ENCODE data around the gene LAMTOR4. TPM values are rescaled to one million over a fixed set of nuclear protein-coding genes. Genes with fewer than 3 reads are reported as not detected.

The LAMTOR4 gene
- total and polyA plus RNA-seq, 2 of the 13 experiments (the other 11 are each of a cell fraction or from before 2014, with no cell fraction given): 115 to 118 TPM

DNA sequence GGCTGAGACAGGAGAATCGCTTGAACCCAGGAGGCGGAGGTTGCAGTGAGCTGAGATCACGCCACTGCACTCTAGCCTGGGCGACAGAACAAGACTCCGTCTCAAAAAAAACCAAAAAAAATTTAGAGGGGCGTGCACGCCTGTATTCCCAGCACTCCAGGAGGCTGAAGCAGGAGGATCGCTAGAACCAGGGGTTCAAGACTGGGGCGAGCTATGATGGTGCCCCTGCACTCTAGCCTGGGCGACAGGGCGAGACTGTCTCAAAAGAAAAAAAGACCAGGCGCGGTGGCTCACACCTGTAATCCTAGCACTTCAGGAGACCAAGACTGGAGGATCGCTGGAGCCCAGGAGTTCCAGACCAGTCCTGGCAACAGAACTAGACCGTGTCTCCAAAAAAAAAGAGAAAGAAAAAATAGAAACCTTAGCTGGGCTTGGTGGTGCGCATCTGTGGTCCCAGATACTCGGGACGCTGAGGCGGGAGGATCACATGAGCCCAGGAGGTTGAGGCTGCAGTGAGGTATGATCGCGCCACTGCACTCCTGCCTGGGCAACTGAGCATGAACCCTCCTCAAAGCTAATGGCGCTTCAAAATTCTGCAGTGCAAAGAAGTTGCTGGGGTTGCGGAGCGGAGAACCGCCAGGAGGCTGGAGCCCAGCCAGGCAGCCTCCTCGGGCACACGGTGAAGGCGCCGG lies 22.3 kb upstream of the LAMTOR4 start (continued):
- TF ChIP-seq, protein P1, sequence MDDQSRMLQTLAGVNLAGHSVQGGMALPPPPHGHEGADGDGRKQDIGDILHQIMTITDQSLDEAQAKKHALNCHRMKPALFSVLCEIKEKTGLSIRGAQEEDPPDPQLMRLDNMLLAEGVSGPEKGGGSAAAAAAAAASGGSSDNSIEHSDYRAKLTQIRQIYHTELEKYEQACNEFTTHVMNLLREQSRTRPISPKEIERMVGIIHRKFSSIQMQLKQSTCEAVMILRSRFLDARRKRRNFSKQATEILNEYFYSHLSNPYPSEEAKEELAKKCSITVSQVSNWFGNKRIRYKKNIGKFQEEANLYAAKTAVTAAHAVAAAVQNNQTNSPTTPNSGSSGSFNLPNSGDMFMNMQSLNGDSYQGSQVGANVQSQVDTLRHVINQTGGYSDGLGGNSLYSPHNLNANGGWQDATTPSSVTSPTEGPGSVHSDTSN (CRISPR knock-in tag; IDR thresholded peaks at IDR 0.05; ENCODE audit: borderline replicate concordance): no peak
- TF ChIP-seq ZNF17 (CRISPR knock-in tag; IDR thresholded peaks at IDR 0.05) (no peak), GPN1 (CRISPR knock-in tag; IDR thresholded peaks at IDR 0.05; ENCODE audit: borderline replicate concordance) (no peak), ZNF607 (CRISPR knock-in tag; IDR thresholded peaks at IDR 0.05; ENCODE audit: borderline replicate concordance) (peak; percentile 7; the same call in 1 of the 2 replicates), ZNF879 (CRISPR knock-in tag; IDR thresholded peaks at IDR 0.05) (0 out of 2 replicates have a peak, but pooled peaks have one; percentile 30), STAT6 (CRISPR knock-in tag; IDR thresholded peaks at IDR 0.05; ENCODE audit: borderline replicate concordance) (0 out of 2 replicates have a peak, but pooled peaks have one; percentile 20), E2F2 (CRISPR knock-in tag; IDR thresholded peaks at IDR 0.05; ENCODE audit: borderline replicate concordance) (no peak), ZNF891 (CRISPR knock-in tag; IDR thresholded peaks at IDR 0.05) (peak; percentile 72; the same call in 1 of the 2 replicates), ZNF790 (CRISPR knock-in tag; IDR thresholded peaks at IDR 0.05; ENCODE audit: borderline replicate concordance) (peak; percentile 46; the same call in 1 of the 2 replicates), FIP1L1 (IDR thresholded peaks at IDR 0.05; ENCODE audit: borderline replicate concordance, insufficient read depth, low read depth, low read length) (no peak)
- TF ChIP-seq, protein P2, sequence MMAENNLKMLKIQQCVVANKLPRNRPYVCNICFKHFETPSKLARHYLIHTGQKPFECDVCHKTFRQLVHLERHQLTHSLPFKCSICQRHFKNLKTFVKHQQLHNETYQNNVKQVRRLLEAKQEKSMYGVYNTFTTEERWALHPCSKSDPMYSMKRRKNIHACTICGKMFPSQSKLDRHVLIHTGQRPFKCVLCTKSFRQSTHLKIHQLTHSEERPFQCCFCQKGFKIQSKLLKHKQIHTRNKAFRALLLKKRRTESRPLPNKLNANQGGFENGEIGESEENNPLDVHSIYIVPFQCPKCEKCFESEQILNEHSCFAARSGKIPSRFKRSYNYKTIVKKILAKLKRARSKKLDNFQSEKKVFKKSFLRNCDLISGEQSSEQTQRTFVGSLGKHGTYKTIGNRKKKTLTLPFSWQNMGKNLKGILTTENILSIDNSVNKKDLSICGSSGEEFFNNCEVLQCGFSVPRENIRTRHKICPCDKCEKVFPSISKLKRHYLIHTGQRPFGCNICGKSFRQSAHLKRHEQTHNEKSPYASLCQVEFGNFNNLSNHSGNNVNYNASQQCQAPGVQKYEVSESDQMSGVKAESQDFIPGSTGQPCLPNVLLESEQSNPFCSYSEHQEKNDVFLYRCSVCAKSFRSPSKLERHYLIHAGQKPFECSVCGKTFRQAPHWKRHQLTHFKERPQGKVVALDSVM (CRISPR knock-in tag; IDR thresholded peaks at IDR 0.05): peak; percentile 77
- TF ChIP-seq, protein P3, sequence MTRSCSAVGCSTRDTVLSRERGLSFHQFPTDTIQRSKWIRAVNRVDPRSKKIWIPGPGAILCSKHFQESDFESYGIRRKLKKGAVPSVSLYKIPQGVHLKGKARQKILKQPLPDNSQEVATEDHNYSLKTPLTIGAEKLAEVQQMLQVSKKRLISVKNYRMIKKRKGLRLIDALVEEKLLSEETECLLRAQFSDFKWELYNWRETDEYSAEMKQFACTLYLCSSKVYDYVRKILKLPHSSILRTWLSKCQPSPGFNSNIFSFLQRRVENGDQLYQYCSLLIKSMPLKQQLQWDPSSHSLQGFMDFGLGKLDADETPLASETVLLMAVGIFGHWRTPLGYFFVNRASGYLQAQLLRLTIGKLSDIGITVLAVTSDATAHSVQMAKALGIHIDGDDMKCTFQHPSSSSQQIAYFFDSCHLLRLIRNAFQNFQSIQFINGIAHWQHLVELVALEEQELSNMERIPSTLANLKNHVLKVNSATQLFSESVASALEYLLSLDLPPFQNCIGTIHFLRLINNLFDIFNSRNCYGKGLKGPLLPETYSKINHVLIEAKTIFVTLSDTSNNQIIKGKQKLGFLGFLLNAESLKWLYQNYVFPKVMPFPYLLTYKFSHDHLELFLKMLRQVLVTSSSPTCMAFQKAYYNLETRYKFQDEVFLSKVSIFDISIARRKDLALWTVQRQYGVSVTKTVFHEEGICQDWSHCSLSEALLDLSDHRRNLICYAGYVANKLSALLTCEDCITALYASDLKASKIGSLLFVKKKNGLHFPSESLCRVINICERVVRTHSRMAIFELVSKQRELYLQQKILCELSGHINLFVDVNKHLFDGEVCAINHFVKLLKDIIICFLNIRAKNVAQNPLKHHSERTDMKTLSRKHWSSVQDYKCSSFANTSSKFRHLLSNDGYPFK (CRISPR knock-in tag; IDR thresholded peaks at IDR 0.05; ENCODE audit: borderline replicate concordance): no peak
- TF ChIP-seq, protein P4, sequence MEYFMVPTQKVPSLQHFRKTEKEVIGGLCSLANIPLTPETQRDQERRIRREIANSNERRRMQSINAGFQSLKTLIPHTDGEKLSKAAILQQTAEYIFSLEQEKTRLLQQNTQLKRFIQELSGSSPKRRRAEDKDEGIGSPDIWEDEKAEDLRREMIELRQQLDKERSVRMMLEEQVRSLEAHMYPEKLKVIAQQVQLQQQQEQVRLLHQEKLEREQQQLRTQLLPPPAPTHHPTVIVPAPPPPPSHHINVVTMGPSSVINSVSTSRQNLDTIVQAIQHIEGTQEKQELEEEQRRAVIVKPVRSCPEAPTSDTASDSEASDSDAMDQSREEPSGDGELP (IDR thresholded peaks at IDR 0.05; ENCODE audit: borderline replicate concordance, low read depth): no peak
